HG02943 (cell line): ENCODE data around the gene ZFP92.

Experiments used
- ATAC-seq: cut with Tn5 transposase; IDR thresholded peaks from one replicate; pipeline ENCODE4 v1.9.1; 2021; ENCODE audit warnings: mild to moderate bottlenecking, low read depth, moderate library complexity; ENCODE audit not compliant: unreplicated experiment

Gene ZFP92

GRCh38 chrX:153450114-153450948 is 39.1 kb downstream of the ZFP92 start:
- ATAC-seq = no peak

- no peak for ATAC-seq
Observed at GRCh38 chrX:153450949-153451277, 39.6 kb downstream of the ZFP92 start.

GRCh38 chrX:153454901-153455550 is 43.8 kb downstream of the ZFP92 start:
- ATAC-seq = no peak

- ATAC-seq = no peak
Observed at GRCh38 chrX:153455571-153455970, 44.3 kb downstream of the ZFP92 start.

GRCh38 chrX:153456161-153456560 is 44.9 kb downstream of the ZFP92 start:
- ATAC-seq = no peak

- no peak for ATAC-seq
Observed at GRCh38 chrX:153456704-153457103, 45.4 kb downstream of the ZFP92 start.

GRCh38 chrX:153457136-153457825 is 46.0 kb downstream of the ZFP92 start:
- ATAC-seq = no peak

GRCh38 chrX:153457827-153458466 is 46.7 kb downstream of the ZFP92 start:
- no peak for ATAC-seq

- ATAC-seq = no peak
Observed at GRCh38 chrX:153458476-153458875, 47.2 kb downstream of the ZFP92 start.

- ATAC-seq = no peak
Observed at GRCh38 chrX:153459986-153460385, 48.7 kb downstream of the ZFP92 start.

GRCh38 chrX:153460826-153461225 is 49.6 kb downstream of the ZFP92 start:
- no peak for ATAC-seq
